Measurements from ENCODE around the gene CNOT11.

Gene CNOT11

DNA sequence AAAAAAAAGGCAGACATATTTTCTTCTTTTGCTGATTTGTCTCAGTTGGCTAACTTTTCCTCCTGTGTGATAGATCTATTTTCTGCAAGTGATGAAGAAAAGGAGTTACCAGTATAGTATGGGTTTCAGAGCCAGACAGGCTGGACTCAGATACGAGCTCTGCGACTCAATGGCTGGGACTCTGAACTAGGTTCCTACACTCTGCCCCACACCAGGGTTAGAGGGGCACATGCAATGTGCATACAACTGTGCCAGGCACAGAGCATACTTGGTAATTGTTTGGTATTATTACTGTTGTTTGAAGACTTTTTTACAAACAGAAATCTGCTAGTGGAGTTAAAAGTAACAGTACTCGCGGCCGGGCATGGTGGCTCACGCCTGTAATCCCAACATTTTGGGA, 34.0 kb downstream of the CNOT11 start:
- no peak for DNase-seq (ENCODE audit: low read depth)
- H3K4me3 ChIP-seq (ENCODE audit: low read depth, low read length), result no peak overlapping the region
- TF ChIP-seq, protein P1, sequence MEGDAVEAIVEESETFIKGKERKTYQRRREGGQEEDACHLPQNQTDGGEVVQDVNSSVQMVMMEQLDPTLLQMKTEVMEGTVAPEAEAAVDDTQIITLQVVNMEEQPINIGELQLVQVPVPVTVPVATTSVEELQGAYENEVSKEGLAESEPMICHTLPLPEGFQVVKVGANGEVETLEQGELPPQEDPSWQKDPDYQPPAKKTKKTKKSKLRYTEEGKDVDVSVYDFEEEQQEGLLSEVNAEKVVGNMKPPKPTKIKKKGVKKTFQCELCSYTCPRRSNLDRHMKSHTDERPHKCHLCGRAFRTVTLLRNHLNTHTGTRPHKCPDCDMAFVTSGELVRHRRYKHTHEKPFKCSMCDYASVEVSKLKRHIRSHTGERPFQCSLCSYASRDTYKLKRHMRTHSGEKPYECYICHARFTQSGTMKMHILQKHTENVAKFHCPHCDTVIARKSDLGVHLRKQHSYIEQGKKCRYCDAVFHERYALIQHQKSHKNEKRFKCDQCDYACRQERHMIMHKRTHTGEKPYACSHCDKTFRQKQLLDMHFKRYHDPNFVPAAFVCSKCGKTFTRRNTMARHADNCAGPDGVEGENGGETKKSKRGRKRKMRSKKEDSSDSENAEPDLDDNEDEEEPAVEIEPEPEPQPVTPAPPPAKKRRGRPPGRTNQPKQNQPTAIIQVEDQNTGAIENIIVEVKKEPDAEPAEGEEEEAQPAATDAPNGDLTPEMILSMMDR (conservative IDR thresholded peaks at IDR 0.05; ENCODE audit: low read depth, low read length), result no peak

DNA sequence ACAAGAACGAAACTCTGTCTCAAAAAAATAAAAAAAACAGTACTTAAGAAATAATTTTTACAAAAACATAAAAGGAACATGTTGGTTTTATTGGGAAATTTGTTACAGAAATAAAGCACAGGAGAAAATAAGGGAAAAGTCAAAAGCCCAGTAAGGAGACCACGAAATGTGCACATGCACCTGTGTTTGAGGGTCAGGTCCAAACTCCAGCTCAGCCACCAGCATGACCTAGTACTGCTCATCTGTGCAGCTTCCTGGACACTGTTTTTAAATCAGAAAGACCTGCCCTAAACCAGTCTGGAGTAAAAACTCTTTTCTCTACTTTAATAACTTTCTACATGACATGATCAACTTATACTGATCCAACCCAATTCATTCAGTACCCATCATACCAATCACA, 34.6 kb downstream of the CNOT11 start:
- H3K4me3 ChIP-seq (ENCODE audit: low read depth, low read length), result no peak overlapping the region
- TF ChIP-seq, protein P1 (conservative IDR thresholded peaks at IDR 0.05; ENCODE audit: low read depth, low read length), result no peak
- DNase-seq (ENCODE audit: low read depth), result no peak

DNA sequence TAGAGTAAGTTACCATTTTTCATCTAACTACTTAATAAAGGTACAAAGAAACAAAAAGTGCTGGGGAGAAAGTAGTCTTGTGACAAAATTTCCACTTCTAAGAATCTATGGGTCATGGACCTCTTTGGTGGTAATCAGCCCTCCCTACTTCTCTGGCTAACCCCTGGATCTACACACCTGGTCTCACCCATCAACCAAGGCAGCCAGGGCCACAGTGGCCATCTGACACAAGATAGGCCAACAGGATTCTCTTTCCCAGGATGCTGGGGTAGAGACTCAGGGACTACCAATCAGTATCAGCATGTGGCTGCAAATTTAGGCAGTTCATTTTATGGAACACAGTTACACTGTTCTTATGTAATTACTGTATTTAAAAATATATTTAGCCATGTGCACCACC, 38.0 kb downstream of the CNOT11 start:
- DNase-seq (ENCODE audit: low read depth), result no peak
- H3K4me3 ChIP-seq (ENCODE audit: low read depth, low read length), result no peak overlapping the region
- TF ChIP-seq, protein P1 (conservative IDR thresholded peaks at IDR 0.05; ENCODE audit: low read depth, low read length), result no peak

DNA sequence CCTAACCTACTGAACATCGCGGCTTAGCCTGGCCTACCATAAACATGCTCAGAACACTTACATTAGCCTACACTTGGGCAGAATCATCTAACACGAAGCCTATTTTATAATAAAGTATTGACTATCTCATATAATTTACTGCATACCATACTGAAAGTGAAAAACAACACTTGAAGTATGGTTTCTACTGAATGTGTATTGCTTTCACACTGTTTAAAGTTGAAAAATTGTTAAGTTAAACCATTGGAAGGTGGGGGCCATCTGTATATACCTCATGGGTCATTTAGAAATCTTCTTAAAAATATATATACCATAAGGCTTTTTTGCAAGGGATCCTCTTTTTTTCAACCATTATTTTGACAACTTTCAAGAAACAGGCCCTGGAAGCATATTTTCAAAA, 39.3 kb downstream of the CNOT11 start:
- TF ChIP-seq, protein P1 (conservative IDR thresholded peaks at IDR 0.05; ENCODE audit: low read depth, low read length), result no peak
- DNase-seq (ENCODE audit: low read depth), result no peak
- H3K4me3 ChIP-seq (ENCODE audit: low read depth, low read length), result no peak overlapping the region

DNA sequence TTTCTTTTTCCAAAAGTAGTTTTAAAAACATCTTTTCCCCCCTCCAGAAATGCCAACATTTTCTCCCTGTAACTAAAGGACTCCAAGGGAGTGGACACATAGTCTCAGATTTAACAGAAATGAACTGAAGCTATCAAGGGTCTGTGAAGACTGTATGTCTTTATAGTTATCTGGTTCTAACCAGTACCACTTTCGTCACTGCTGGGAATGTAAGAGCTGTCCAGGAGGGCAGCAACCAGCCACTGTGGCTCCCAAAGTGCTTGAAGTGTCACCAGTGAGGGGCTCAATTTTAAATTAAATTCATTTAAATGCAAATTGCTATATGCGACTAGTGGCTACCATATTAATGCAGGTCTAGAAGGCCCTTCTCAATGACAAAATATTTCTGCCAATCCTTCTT, 40.9 kb downstream of the CNOT11 start:
- no peak for DNase-seq (ENCODE audit: low read depth)
- H3K4me3 ChIP-seq (ENCODE audit: low read depth, low read length), result no peak overlapping the region
- TF ChIP-seq, protein P1 (conservative IDR thresholded peaks at IDR 0.05; ENCODE audit: low read depth, low read length), result no peak

DNA sequence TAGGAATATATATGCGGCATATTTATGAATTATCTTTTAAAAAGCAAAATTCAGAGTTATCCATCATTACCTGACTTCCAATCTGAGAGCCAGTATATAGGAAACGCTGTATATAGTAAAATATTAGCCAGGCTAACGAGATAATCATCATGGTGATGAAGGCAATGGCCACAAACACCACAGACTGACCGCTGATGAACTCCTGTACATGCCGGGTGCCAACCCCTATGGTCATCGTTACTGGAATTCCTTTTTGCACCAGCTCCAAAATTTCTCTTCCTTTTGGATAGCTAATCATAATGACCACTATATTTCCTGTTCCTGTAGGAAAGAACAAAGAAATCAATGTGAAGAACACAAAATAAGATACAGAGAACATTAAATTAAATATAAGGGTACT, 42.2 kb downstream of the CNOT11 start:
- H3K4me3 ChIP-seq (ENCODE audit: low read depth, low read length), result no peak overlapping the region
- DNase-seq (ENCODE audit: low read depth), result no peak
- TF ChIP-seq, protein P1 (conservative IDR thresholded peaks at IDR 0.05; ENCODE audit: low read depth, low read length), result no peak

DNA sequence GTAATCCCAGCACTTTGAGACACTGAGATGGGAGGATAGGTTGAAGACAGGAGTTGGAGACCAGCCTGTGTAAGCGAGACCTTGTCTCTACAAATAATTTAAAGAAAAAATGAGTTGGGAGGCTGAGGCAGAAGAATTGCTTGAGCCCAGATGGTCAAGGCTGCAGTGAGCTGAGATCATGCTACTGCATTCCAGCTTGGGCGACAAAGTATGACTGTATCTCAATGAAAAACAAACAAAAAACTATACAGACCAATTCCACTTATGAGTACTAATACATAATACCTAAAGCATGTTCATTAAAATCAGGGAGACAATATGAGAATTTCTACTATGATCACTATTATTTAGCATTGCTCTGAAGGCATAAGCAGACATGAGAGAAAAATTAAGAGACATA, 43.2 kb downstream of the CNOT11 start:
- DNase-seq (ENCODE audit: low read depth), result peak; percentile 71
- TF ChIP-seq, protein P1 (conservative IDR thresholded peaks at IDR 0.05; ENCODE audit: low read depth, low read length), result no peak
- H3K4me3 ChIP-seq (ENCODE audit: low read depth, low read length), result no peak overlapping the region

All from choroid plexus epithelial cell (primary cell).